Loucy (cell line): ENCODE results near the gene SCGB2B2.

Source experiments
- H2AFZ ChIP-seq: fragments of 200-600 bp; sonication (generic); 2 replicates; pipeline ENCODE4 v1.6.0; 2016; ENCODE audit warnings: antibody characterized with exemption, mild to moderate bottlenecking, low read length, moderate library complexity
- H3F3A ChIP-seq: fragments of 200-600 bp; 2 replicates; pipeline ENCODE4 v1.6.0; 2016; ENCODE audit warnings: antibody characterized with exemption, low read depth, mild to moderate bottlenecking
- H3K27me3 ChIP-seq: fragments of 200-600 bp; sonication (generic); 2 replicates; pipeline ENCODE4 v1.6.1; 2014; ENCODE audit warnings: low read length, mild to moderate bottlenecking; ENCODE audit not compliant: insufficient read depth, poor library complexity, severe bottlenecking
- H3K36me3 ChIP-seq: fragments of 200-600 bp; sonication (generic); 2 replicates; pipeline ENCODE4 v1.6.1; 2016; ENCODE audit warnings: low read length; ENCODE audit not compliant: insufficient read depth
- H3K4me1 ChIP-seq: fragments of 200-600 bp; sonication (generic); 2 replicates; pipeline ENCODE4 v1.5.1; 2014; ENCODE audit warnings: low read length, mild to moderate bottlenecking; ENCODE audit not compliant: insufficient read depth, poor library complexity, severe bottlenecking
- H3K4me2 ChIP-seq: fragments of 200-600 bp; sonication (generic); 2 replicates; pipeline ENCODE4 v1.6.0; 2014; ENCODE audit warnings: antibody characterized with exemption, low read length, low read depth, mild to moderate bottlenecking; ENCODE audit not compliant: poor library complexity, severe bottlenecking
- H3K4me3 ChIP-seq: fragments of 200-600 bp; sonication (generic); 2 replicates; pipeline ENCODE4 v1.5.1; 2014; ENCODE audit warnings: low read length, mild to moderate bottlenecking, mixed read lengths; ENCODE audit not compliant: poor library complexity, severe bottlenecking
- H3K79me2 ChIP-seq: fragments of 200-600 bp; sonication (generic); 2 replicates; pipeline ENCODE4 v1.6.1; 2014; ENCODE audit warnings: low read length; ENCODE audit not compliant: insufficient read depth
- H3K9ac ChIP-seq: fragments of 200-600 bp; sonication (generic); 2 replicates; pipeline ENCODE4 v1.6.0; 2014; ENCODE audit warnings: mild to moderate bottlenecking, low read depth, low read length, moderate library complexity; ENCODE audit not compliant: poor library complexity, severe bottlenecking
- H3K9me2 ChIP-seq: fragments of 200-600 bp; sonication (generic); replicated peaks from 2 replicates; pipeline ENCODE4 v1.6.1; 2016; ENCODE audit warnings: low read depth, low read length, mixed read lengths
- H3K9me3 ChIP-seq: fragments of 200-600 bp; sonication (generic); 2 replicates; pipeline ENCODE4 v1.6.1; 2014; ENCODE audit warnings: mild to moderate bottlenecking, antibody characterized with exemption, low read length, low read depth; ENCODE audit not compliant: insufficient read depth
- H4K20me1 ChIP-seq: fragments of 200-600 bp; sonication (generic); 2 replicates; pipeline ENCODE4 v1.6.0; 2014; ENCODE audit warnings: antibody characterized with exemption, low read length, mild to moderate bottlenecking; ENCODE audit not compliant: insufficient read depth, poor library complexity, severe bottlenecking
- CTCF ChIP-seq: fragments of 200-600 bp; sonication (generic); conservative IDR thresholded peaks from 2 replicates; pipeline ENCODE4 v1.5.1; 2014; ENCODE audit warnings: mild to moderate bottlenecking, antibody characterized with exemption, low read length
- EZH2phosphoT487 ChIP-seq: fragments of 200-600 bp; IDR thresholded peaks from 2 replicates; pipeline ENCODE4 v1.6.1; 2018; ENCODE audit warnings: antibody characterized with exemption, mild to moderate bottlenecking, moderate library complexity, borderline replicate concordance

Gene SCGB2B2

GRCh38 chr19:34642241-34642640 is 34.7 kb downstream of the SCGB2B2 start:
- no peaks in the 10 kb centered on the region for H3K27me3 ChIP-seq
- H3K4me1 ChIP-seq: no peaks in the 10 kb centered on the region
- H3K4me2 ChIP-seq: no peak overlapping the region
- no peaks in the 10 kb centered on the region for H3K9me3 ChIP-seq
- no peak overlapping the region for H2AFZ ChIP-seq
- H4K20me1 ChIP-seq: no peaks in the 10 kb centered on the region
- no peak overlapping the region for H3K9ac ChIP-seq
- H3F3A ChIP-seq: no peaks in the 10 kb centered on the region
- TF ChIP-seq CTCF (no peak), EZH2phosphoT487 (no peak)
- no peaks in the 10 kb centered on the region for H3K36me3 ChIP-seq
- H3K9me2 ChIP-seq: no peaks in the 10 kb centered on the region
- no peaks in the 10 kb centered on the region for H3K79me2 ChIP-seq
- no peak overlapping the region for H3K4me3 ChIP-seq

GRCh38 chr19:34639491-34640085 is 37.4 kb downstream of the SCGB2B2 start:
- no peak overlapping the region for H3K4me3 ChIP-seq
- TF ChIP-seq CTCF (peak; percentile 91), EZH2phosphoT487 (no peak)
- no peaks in the 10 kb centered on the region for H3K4me1 ChIP-seq
- no peaks in the 10 kb centered on the region for H3K79me2 ChIP-seq
- H3K9ac ChIP-seq: no peak overlapping the region
- peaks cover under 1% of the 10 kb centered on the region; the same call in 1 of the 2 replicates for H3K9me3 ChIP-seq
- H4K20me1 ChIP-seq: no peaks in the 10 kb centered on the region
- no peaks in the 10 kb centered on the region for H3F3A ChIP-seq
- no peak overlapping the region for H2AFZ ChIP-seq
- no peak overlapping the region for H3K4me2 ChIP-seq
- no peaks in the 10 kb centered on the region for H3K9me2 ChIP-seq
- no peaks in the 10 kb centered on the region for H3K36me3 ChIP-seq
- H3K27me3 ChIP-seq: no peaks in the 10 kb centered on the region

GRCh38 chr19:34633802-34634201 is 43.2 kb downstream of the SCGB2B2 start:
- Histone ChIP-seq H3K4me2 (no peak overlapping the region), H3F3A (no peaks in the 10 kb centered on the region), H4K20me1 (no peaks in the 10 kb centered on the region), H3K9me2 (no peaks in the 10 kb centered on the region), H3K36me3 (no peaks in the 10 kb centered on the region), H3K4me3 (no peak overlapping the region), H3K9ac (no peak overlapping the region), H3K27me3 (no peaks in the 10 kb centered on the region), H3K79me2 (no peaks in the 10 kb centered on the region), H3K9me3 (peaks cover 7% of the 10 kb centered on the region; the same call in 1 of the 2 replicates), H3K4me1 (no peaks in the 10 kb centered on the region), H2AFZ (no peak overlapping the region)
- TF ChIP-seq CTCF (no peak), EZH2phosphoT487 (no peak)
